HEK293T (cell line): ENCODE data around the gene APC2.

Experiments used
- ARNT ChIP-seq: fragments of 450-650 bp; IDR thresholded peaks from 2 replicates; pipeline ENCODE4 v1.6.1; 2017; ENCODE audit warnings: mild to moderate bottlenecking
- BHLHE40 ChIP-seq: fragments of 450-650 bp; IDR thresholded peaks from 2 replicates; pipeline ENCODE4 v1.6.1; 2016; ENCODE audit warnings: mild to moderate bottlenecking, moderate library complexity, borderline replicate concordance
- CTBP1 ChIP-seq: fragments of 450-650 bp; IDR thresholded peaks from 2 replicates; pipeline ENCODE4 v1.6.1; 2016; ENCODE audit warnings: borderline replicate concordance
- SP1 ChIP-seq: fragments of 450-650 bp; IDR thresholded peaks from 2 replicates; pipeline ENCODE4 v1.6.1; 2017
- TARDBP ChIP-seq: fragments of 450-650 bp; IDR thresholded peaks from 2 replicates; pipeline ENCODE4 v1.6.1; 2016

DNA sequence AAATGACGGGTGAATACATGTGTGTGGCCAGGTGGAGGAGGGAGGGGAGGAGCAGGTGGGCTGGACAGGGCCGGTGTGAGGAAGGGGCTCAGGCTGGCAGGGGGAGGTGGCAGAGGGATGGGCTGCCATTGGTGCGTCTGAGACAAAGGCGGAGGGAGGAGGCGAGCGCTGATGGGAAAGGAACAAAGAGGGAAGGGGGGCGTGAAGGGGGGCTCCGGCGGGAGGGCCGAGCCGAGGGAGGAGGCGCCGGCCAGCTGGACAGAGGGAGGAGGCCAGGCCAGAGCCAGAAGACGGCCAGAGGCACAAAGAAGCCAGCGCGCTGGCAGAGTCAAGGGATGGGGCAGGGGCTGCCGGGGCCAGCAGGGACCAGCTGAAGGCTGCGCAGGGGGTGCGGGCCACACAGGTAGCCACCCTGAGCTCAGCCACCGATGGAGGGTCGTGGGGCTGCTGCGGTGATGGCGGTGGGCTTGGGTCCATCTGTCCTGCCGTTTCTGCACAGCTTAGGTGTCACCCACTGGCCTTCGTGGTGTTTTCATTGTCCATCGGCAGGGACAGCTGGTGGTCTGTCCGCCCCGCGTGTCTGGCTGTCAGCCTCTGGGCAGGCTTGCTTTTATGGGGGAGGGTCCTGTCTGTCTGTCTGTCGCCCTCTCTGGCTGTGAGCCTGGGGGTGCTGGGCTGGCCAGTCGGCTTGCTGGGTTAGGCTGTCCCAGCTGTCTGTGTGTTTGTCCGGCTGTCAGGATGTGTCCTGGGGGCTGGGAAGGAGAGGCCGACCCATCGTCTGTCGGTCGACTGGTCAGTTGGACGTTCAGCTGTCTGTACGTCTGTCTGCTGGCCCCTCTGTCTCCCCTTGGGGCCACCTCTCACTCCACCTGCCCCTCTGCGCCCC lies 2.2 kb downstream of the APC2 start:
- TF ChIP-seq SP1 (no peak), CTBP1 (no peak), ARNT (no peak), BHLHE40 (no peak), TARDBP (no peak)
